Measurements from ENCODE around the gene THSD7B. TPM values are rescaled to one million over a fixed set of nuclear protein-coding genes. Genes with fewer than 3 reads are reported as not detected.

Gene THSD7B
- total RNA-seq, 1 donor from 2014 or later = 0.38 TPM

- H3K4me3 ChIP-seq = no peak overlapping the region
- H3K36me3 ChIP-seq = no peaks in the 10 kb centered on the region
- H3K4me1 ChIP-seq = no peaks in the 10 kb centered on the region
- no peaks in the 10 kb centered on the region for H3K9me3 ChIP-seq
- H3K27ac ChIP-seq = no peak overlapping the region
- DNase-seq (no peak), ATAC-seq (no peak)
- H3K27me3 ChIP-seq (ENCODE audit: low read depth) = no peaks in the 10 kb centered on the region
- intact Hi-C loops (cut with DNase I) = no loop called here
- TF ChIP-seq CTCF (IDR thresholded peaks at IDR 0.05) = no peak
Measured at GRCh38 chr2:137182071-137182470, 416.7 kb downstream of the THSD7B start.

DNA sequence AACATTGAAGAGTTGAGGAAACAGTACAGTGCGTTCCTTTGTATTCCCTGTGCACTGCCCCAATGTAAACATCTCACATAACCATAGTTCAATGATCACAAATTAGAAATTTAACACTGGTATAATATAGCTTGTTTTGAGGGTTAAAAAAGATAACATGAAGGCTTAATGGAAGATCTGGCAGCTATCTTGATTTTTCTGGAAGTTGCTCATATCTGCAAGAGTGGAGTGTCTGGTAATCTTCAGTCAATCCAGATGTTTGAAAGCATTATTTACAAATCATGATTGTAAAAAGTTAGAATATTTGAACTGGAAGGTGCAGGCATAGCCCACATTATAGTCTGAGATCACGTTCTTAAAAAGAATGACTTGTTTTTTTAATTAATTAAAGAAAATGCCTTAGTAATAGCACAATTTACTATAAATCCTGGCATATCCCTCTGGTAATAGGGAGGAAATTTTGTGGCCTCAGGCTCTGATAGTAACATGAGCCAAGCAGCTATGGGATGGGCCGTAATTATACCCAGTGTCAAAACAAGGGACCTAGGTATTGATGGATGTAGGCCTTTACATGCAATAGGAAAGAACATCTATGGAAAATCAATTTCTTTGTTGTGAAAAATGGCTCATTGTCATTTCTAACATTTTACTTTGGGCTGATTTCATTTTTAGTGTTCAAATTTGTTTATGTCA is 418.0 kb downstream of the THSD7B start:
- H3K4me3 ChIP-seq = no peak overlapping the region
- no peaks in the 10 kb centered on the region for H3K4me1 ChIP-seq
- no peaks in the 10 kb centered on the region for H3K36me3 ChIP-seq
- intact Hi-C loops (cut with DNase I) = no loop called here
- H3K27ac ChIP-seq = no peak overlapping the region
- no peak for ATAC-seq
- H3K9me3 ChIP-seq = no peaks in the 10 kb centered on the region
- TF ChIP-seq CTCF (IDR thresholded peaks at IDR 0.05) = no peak
- no peak for DNase-seq
- H3K27me3 ChIP-seq (ENCODE audit: low read depth) = no peaks in the 10 kb centered on the region

DNA sequence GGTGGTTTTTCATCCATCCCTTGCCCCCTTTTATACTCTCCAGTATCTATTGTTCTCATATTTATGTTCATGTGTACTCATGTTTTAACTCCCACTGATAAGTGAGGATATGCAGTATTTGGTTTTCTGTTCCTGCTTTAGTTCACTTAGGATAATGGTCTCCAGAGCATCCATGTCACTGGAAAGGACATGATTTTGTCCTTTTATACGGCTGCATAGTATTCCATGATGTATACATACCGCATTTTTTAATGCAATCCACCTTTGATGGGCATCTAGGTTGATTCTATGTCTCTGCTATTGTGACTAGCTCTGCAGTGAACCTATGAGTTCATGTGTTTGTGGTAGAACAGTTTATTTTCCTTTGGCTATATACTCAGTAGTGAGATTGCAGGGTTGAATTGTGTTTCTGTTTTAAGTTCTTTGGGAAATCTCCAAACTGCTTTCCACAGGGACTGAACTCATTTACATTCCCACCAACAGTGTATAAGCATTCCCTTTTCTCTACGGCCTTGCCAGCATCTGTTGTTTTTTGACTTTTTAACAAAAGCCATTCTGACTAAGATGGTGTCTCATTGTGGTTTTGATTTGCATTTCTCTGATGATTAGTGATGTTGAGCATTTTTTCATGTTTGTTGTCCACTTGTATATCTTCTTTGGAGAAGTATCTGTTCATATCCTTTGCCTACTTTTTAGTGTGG is 420.2 kb downstream of the THSD7B start:
- H3K4me1 ChIP-seq = no peaks in the 10 kb centered on the region
- DNase-seq (no peak), ATAC-seq (no peak)
- intact Hi-C loops (cut with DNase I) = no loop called here
- TF ChIP-seq CTCF (IDR thresholded peaks at IDR 0.05) = no peak
- no peak overlapping the region for H3K27ac ChIP-seq
- H3K27me3 ChIP-seq (ENCODE audit: low read depth) = no peaks in the 10 kb centered on the region
- H3K9me3 ChIP-seq = no peaks in the 10 kb centered on the region
- H3K4me3 ChIP-seq = no peak overlapping the region
- no peaks in the 10 kb centered on the region for H3K36me3 ChIP-seq

GRCh38 chr2:137187216-137187615 is 421.9 kb downstream of the THSD7B start:
- H3K27ac ChIP-seq = no peak overlapping the region
- no peaks in the 10 kb centered on the region for H3K27me3 ChIP-seq (ENCODE audit: low read depth)
- no peaks in the 10 kb centered on the region for H3K36me3 ChIP-seq
- DNase-seq (no peak), ATAC-seq (no peak)
- no peaks in the 10 kb centered on the region for H3K4me1 ChIP-seq
- intact Hi-C loops (cut with DNase I) = no loop called here
- H3K9me3 ChIP-seq = no peaks in the 10 kb centered on the region
- no peak for TF ChIP-seq CTCF (IDR thresholded peaks at IDR 0.05)
- no peak overlapping the region for H3K4me3 ChIP-seq

GRCh38 chr2:137190411-137191195 is 425.3 kb downstream of the THSD7B start:
- TF ChIP-seq CTCF (IDR thresholded peaks at IDR 0.05) = no peak
- intact Hi-C loops (cut with DNase I) = no loop called here
- H3K4me1 ChIP-seq = no peaks in the 10 kb centered on the region
- ATAC-seq = no peak
- DNase-seq = no peak
- H3K27me3 ChIP-seq (ENCODE audit: low read depth) = no peaks in the 10 kb centered on the region
- H3K9me3 ChIP-seq = no peaks in the 10 kb centered on the region
- no peaks in the 10 kb centered on the region for H3K36me3 ChIP-seq
- no peak overlapping the region for H3K27ac ChIP-seq
- H3K4me3 ChIP-seq = no peak overlapping the region
